Stimulated activated CD8-positive, alpha-beta memory T cell treated with anti-CD3 and anti-CD28 coated beads, Interleukin-12 subunit alpha, Interleukin-12 subunit beta, amount 100 ng/mL, for 24 hours (primary cell): ENCODE results near the gene TNRC6B.
"Not testable (repeated sequence)": the region's sequence is repeated elsewhere in the genome, so short reads cannot be mapped to it uniquely, and the experiment has no call there.

ENCODE experiments used
- DNase-seq: peaks from one replicate; pipeline ENCODE4 v3.0.0-alpha.2; 2020; ENCODE audit errors: extremely low read depth

TNRC6B gene

GRCh38 chr22:40177738-40178416, at the start of gene TNRC6B:
TNRC6B (plus strand) TSS chr22:40177925; CDS start chr22:40178136, 211 bp downstream.
- DNase-seq = peak; percentile 32

GRCh38 chr22:40128989-40129388, 48.7 kb upstream of the TNRC6B start:
- DNase-seq = no peak

- DNase-seq = no peak
Observed at GRCh38 chr22:40137132-40137531, 40.6 kb upstream of the TNRC6B start.

GRCh38 chr22:40138866-40139265, 38.9 kb upstream of the TNRC6B start:
- DNase-seq = no peak

GRCh38 chr22:40147388-40148176, 30.1 kb upstream of the TNRC6B start:
- DNase-seq = no peak

GRCh38 chr22:40153192-40153591, 24.5 kb upstream of the TNRC6B start:
- DNase-seq = no peak

GRCh38 chr22:40153705-40154104, 24.0 kb upstream of the TNRC6B start:
- no peak for DNase-seq

GRCh38 chr22:40156001-40156516, 21.7 kb upstream of the TNRC6B start:
- no peak for DNase-seq

- DNase-seq = not testable (repeated sequence)
Observed at GRCh38 chr22:40156682-40157081, 21.0 kb upstream of the TNRC6B start.

- DNase-seq = no peak
Observed at GRCh38 chr22:40157330-40157945, 20.3 kb upstream of the TNRC6B start.

- no peak for DNase-seq
Observed at GRCh38 chr22:40161194-40161593, 16.5 kb upstream of the TNRC6B start.

- DNase-seq = not testable (repeated sequence)
Observed at GRCh38 chr22:40165537-40165936, 12.2 kb upstream of the TNRC6B start.

- DNase-seq = no peak
Observed at GRCh38 chr22:40175611-40176244, 2.0 kb upstream of the TNRC6B start.

GRCh38 chr22:40176921-40177737, 596 bp upstream of the TNRC6B start:
- DNase-seq = peak; percentile 63

GRCh38 chr22:40178417-40179409, 988 bp downstream of the TNRC6B start:
- no peak for DNase-seq

- no peak for DNase-seq
Observed at GRCh38 chr22:40179526-40179925, 1.8 kb downstream of the TNRC6B start.

GRCh38 chr22:40180403-40180802, 2.7 kb downstream of the TNRC6B start:
- no peak for DNase-seq

GRCh38 chr22:40181323-40181722, 3.6 kb downstream of the TNRC6B start:
- DNase-seq = no peak

GRCh38 chr22:40182231-40182835, 4.6 kb downstream of the TNRC6B start:
- DNase-seq = no peak
